ENCODE measurements around the gene ZNF735.
A peak's percentile ranks its signal among the peaks of the same experiment; 100 is the strongest.
"Not testable (repeated sequence)": the region's sequence is repeated elsewhere in the genome, so short reads cannot be mapped to it uniquely, and the experiment has no call there.

Gene ZNF735
- 0 reads per million in 2 experiments for total RNA-seq

DNA sequence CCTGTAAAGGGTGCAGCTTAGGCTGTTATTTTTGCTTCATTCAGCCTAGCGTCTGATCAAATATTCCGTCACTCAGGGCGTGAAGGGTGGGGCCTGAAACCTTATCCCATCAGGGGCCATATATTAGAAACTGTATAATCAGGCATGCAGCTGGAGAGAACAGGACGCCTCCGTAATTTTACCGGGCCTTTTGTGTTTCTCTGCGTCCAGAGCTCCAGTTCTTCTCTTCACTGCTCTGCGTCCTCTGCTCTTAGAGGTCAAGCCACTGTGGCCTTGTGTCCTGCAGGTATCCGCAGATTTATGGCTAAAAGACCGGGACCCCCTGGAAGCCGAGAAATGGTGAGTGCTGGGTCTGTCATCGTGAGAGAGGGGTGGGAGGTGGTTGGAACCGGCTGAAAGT, at the start of gene ZNF735:
TSS of gene ZNF735 (plus strand) at position 301 of the 400 bp plus-strand sequence. CDS start at position 301, 0 bp downstream.
- no peak for DNase-seq (ENCODE audit: low read depth)

DNA sequence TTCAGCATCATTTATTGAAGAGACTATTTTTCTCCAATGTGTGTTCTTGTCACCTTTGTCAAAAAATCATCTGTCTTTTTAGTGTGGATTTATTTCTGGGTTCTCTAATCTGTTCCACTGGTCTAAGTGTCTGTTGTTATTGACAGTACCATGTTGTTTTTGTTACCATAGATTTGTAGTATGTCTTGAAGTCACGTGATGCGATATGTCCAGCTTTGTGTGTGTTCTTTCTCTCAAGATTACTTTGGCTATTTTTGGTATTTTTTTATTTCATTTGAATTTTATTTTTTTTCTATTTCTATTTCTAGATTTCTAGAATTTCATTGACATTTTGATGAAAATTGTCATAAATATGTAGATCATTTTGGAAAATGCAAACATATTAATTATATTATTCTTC, 36.0 kb upstream of the ZNF735 start:
- DNase-seq (ENCODE audit: low read depth) = not testable (repeated sequence)

DNA sequence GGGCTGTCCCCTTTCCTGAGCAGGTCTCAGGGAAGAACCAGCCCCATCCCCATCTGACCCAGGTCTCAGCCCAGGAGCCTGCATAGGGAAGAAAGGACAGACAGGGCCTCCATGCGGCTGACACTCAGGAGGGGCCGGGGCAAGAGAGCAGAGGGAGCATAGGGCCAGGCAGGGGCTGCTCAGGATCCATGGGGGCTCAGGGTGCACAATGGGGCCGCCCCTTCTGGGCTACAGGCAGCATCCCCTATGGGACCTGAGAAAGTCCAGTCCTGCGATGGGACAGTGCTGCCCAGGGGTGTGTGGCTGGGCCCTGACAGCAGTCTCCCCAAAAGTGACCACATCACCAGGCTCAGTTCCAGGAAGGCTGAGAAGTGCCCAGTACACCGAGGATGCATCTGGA, 32.7 kb upstream of the ZNF735 start:
- no peak for DNase-seq (ENCODE audit: low read depth)

DNA sequence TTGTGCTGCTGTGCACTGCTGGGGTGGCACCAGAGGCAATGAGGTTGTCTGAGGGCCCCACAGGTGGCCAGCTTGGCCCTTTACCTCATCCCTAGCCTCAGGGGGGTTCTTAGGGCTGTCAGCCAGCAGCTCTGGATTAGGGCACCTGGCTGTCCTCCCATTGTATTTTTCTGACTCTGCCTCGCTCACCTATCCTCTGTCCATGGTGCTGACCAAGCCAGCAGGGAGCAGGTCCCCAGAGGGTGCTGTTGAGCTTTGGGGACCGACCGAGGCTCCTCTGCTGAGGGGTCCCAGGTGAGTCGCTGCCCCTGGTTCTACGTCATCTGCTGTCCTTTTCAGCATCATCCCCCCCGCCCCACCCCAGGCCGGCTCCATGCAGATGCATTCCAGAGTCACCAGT, 32.1 kb upstream of the ZNF735 start:
- no peak for DNase-seq (ENCODE audit: low read depth)

DNA sequence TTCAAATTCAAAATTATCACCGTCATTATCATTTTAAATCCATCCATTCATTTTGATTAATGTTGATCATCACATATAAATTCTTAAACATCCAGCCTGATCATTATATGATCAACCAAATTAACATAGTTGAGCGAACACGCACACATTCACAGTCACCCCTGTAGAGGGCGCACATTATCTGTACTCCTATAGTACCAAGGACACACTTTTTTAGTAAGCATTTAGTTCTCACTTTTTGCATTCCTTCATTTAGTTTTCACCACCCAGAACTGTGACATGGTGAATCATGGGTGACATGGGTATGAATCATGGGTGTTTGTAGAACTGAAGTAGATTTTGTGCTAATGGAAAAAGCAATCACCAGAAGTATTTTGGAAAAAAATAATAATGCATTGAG, 26.0 kb upstream of the ZNF735 start:
- DNase-seq (ENCODE audit: low read depth) = no peak

DNA sequence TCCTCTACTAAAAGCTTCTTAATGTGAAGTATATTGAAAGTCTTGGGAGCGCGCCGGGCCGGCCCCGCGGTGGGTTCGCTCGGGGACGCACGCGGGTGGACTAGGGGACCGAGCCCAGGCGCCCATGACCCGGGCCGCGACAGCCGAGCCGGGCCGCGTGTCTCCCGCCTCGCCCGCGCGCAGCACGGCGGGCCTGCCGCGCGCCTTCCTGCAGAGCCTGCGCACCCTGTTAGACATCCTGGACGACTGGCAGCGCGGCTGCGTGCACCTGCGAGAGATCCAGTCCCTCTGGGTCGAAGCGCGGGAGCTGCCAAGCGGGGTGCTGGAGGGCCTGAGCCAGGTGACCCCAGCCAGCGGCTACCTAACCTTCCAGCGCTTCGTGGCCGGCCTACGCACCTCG, 25.4 kb upstream of the ZNF735 start:
- no peak for DNase-seq (ENCODE audit: low read depth)

DNA sequence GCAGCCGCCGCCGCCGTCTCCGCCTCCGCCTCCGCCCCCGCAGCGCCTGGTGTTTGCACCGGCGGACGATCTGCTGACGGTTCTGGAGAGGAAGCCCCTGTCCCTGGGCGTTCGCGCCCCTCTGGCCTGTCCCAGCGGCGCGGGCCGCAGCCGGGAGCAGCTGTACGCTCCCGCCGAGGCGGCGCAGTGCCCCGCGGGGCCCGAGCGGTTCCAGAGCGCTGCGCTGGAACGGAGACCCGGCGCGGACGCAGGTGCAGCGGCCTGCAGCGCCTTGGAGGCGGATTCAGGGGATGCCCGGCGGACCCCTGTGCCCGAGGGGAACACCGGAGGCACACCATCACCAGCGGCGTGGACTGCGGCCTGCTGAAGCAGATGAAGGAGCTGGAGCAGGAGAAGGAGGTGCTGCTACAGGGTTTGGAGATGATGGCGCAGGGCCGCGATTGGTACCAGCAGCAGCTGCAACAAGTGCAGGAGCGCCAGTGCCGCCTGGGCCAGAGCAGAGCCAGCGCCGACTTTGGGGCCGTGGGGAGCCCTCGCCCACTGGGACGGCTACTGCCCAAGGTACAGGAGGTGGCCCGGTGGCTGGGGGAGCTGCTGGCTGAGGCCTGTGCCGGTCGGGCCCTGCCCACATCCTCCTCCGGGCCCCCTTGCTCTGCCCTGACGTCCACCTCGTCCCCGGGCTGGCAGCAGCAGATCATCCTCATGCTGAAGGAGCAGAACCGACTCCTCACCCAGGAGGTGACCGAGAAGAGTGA, 24.8 kb upstream of the ZNF735 start:
- DNase-seq (ENCODE audit: low read depth) = no peak

DNA sequence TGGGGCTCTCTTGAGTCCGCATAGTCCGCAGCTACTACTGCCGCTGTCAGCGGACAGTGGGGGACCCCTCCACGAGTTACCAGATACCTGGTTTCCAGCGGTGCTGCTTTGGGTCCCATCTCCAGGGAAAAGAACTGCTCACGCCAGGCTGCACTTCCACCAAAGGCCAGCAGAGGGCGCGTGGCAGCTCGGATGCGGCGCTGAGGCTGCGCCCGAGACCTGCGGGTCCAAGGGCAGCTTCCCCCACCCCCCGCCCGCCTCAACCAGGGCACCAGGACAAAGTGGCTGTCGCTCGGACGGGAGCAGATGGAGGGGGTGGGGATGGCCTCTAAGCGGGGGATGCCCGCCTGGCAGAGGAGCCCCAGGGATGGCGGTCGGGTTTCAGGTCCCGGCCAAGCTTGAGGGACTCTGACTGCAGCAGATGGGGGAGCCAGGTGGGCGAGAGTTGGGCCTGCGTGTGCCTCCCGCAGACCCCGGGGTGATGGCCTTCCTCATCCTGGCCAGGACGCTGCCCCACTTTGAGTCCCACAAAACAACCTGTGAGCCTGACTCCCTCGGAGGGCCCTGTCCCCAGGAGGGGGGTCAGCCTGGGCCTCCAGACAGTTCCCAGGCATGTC, 23.8 kb upstream of the ZNF735 start:
- DNase-seq (ENCODE audit: low read depth) = peak; percentile 11

DNA sequence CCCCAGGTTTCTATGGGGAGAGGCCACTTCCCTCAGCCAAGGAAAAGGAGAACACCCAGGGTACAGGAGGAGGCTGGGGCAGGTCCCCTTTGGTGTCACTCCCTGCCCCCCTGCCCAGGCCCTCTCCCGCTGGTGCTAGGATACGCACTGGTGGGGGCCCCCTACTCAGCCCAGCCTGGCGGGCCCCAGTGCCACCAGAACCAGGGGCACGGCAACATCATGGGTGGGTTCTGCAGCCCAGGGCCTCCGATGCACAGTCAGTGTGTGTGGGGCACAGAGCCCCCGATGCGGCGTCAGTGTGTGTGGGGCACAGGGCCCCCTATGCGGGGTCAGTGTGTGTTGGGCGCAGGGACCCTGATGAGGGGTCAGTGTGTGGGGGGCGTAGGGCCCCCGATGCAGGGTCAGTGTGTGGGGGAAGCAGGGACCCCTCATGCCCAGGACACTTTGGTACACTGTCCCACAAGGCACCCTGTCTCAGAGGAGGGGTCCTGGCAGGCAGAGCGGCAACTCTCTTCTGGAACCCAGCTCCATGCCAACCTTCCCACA, 23.1 kb upstream of the ZNF735 start:
- no peak for DNase-seq (ENCODE audit: low read depth)

DNA sequence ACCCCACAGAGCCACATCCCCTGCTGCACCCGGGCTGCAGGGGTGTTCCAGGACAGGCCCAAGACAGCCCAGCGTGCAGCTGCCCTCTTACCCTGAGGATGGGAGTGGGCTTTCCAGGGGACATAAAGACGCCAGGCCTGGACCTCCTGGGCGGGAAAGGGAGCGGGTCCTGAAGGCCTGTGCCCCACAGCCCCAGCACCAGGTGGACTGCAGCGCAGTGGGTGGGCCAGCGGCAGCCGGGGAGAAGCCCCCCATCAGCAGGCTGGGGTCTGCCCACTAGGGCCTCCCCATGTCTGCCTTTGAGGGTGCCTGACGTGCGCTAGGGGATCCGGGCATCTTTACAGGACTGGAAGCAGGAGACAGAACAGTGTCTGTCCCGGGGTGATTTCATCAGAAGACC, 22.6 kb upstream of the ZNF735 start:
- no peak for DNase-seq (ENCODE audit: low read depth)

DNA sequence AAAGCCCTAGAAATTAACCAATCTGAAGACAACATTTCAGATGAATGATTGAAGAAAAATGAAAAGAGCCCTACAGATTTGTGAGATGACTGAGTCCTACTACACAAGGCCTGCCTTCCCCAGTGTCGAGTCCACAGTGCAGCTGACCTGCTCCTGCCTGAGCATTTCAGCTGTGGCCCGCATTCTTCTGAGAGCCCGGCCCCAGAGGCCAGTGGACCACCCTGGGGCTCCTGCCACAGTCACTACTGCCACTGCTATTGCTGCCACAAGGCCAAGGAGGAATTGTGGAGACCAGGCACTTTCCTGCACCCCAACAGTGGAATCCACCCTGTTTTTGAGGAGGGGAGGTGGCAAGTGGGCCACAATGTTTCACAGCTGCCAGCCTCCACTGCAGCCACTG, 19.6 kb upstream of the ZNF735 start:
- no peak for DNase-seq (ENCODE audit: low read depth)

DNA sequence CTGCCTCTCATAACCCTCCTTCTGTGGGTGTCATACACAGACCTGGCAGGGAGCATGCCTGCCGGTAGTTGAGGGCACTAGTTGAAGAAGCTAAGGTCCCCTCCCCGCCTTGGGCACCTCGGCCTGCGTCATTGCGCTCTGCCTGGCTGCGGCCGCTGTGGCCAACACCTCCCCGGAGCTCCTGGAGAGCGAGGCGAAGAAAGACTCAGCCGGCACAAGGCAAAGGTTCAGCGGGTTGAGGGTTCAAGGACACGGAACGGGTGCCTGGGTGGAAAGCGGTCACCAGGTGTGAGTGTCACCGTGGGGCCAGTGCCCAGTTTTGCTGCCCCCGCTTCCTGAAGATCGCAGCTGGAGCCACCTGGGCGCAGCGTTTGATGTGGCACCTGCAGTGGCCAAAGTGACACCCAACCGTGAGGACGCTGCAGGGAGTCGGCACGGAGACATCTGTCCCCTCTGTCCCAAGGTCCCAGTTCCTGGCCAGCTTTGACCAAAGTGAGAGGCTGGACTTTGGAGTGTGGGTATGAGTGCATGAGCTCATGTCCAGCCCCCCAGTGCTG, 14.8 kb upstream of the ZNF735 start:
- DNase-seq (ENCODE audit: low read depth) = no peak

DNA sequence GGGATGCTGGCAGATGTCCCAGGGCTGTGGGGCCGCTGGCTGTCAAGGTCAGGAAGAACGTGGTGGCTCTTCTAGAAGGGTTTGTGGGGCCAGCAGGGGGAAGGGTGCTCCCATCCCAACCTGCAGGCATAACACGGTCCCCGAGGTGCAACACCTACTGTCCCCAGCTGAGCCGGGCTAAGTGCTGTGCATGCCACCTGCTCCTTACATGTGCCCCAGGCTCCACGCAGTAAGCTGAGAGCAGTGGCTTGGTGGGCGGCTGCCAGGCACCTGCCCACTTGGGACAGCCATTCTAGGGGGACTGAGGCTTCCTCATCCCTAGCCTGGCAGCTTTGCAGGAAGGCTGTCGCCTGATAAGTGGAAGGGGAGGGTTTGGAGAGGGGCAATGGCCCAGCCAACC, 14.2 kb upstream of the ZNF735 start:
- DNase-seq (ENCODE audit: low read depth) = no peak

DNA sequence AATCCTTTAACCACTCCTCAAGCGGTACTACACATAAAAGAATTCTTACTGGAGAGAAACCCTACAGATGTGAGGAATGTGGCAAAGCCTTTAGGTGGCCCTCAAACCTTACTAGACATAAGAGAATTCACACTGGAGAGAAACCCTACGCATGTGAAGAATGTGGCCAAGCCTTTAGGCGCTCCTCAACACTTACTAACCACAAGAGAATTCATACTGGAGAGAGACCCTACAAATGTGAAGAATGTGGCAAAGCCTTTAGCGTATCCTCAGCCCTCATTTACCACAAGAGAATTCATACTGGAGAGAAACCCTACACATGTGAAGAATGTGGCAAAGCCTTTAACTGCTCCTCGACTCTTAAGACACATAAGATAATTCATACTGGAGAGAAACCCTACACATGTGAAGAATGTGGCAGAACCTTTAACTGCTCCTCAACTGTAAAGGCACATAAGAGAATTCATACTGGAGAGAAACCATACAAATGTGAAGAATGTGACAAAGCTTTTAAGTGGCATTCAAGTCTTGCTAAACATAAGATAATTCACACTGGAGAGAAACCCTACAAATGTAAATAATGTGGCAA, 12.8 kb downstream of the ZNF735 start:
- DNase-seq (ENCODE audit: low read depth) = not testable (repeated sequence)

DNA sequence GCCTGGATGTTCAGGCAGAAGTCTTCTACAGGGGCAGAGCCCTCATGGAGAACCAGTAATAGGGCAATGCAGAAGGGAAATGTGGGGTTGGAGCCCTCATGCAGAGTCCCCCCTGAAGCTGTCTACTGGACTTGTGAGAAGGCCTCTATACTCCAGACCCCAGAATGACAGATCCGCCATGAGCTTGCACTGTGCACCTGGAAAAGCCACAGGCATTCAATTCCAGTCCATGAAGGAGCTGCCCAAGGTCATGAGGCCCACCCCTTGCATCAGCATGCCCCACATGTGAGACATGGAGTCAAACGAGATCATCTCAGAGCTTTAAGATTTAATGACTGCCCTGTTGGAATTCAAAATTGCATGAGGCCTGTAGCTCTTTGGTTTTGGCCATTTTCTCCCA, 16.4 kb downstream of the ZNF735 start:
- no peak for DNase-seq (ENCODE audit: low read depth)

DNA sequence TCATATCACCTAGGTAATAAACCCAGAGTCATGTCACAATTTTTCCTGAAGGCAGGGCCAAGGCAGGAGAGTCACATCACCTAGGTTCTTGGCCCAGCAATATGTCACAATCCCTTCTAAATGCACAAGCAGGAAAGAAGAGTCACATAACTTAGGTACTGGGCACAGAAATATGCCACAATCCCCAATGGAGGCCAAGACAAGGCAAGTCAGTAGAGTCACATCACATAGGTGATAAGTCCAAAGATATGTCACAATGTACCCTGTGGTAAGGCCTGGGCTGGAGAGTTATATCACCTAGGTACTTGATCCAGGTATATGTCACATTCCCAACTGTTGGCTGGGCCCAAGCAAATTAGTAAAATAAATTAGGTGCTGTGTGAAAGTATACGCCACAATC, 21.2 kb downstream of the ZNF735 start, which contains the start of gene ZNF679:
TSS of gene ZNF679 (plus strand) at position 301 of the 400 bp plus-strand sequence. CDS start 20,644 bp downstream, outside the sequence.
- not testable (repeated sequence) for DNase-seq (ENCODE audit: low read depth)

DNA sequence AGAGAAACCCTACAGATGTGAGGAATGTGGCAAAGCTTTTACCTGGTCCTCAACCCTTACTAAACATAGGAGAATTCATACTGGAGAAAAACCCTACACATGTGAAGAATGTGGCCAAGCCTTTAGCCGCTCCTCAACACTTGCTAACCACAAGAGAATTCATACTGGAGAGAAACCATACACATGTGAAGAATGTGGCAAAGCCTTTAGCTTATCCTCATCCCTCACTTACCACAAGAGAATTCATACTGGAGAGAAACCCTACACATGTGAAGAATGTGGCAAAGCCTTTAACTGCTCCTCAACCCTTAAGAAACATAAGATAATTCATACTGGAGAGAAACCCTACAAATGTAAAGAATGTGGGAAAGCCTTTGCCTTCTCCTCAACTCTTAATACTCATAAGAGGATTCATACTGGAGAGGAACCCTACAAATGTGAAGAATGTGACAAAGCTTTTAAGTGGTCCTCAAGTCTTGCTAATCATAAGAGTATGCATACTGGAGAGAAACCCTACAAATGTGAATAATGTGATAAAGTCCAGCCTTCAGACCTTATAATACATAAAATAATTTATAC, 59.4 kb downstream of the ZNF735 start:
- no peak for DNase-seq (ENCODE audit: low read depth)

All from T follicular helper cell (primary cell).